Measurements from ENCODE around the gene COLGALT1. TPM values are rescaled to one million over a fixed set of nuclear protein-coding genes. Genes with fewer than 3 reads are reported as not detected.

Gene COLGALT1
- total and polyA plus RNA-seq, 4 donors = 14.4 to 32.2 (median 22.5) TPM

- TF ChIP-seq REST (IDR thresholded peaks at IDR 0.05) = no peak
- TF ChIP-seq RXRA (IDR thresholded peaks at IDR 0.05) = no peak
- no peak for TF ChIP-seq EGR1 (IDR thresholded peaks at IDR 0.05; ENCODE audit: low read depth in 2 of 2)
- TF ChIP-seq FOXA1 (IDR thresholded peaks at IDR 0.05) = no peak
These were observed 30.8 kb upstream of the COLGALT1 start (continued) for GRCh38 chr19:17524651-17525050.

GRCh38 chr19:17525141-17525540 is 30.3 kb upstream of the COLGALT1 start:
- H3K9me3 ChIP-seq (ENCODE audit: control insufficient read depth in 4 of 4, low read length in 3 of 4) = peaks cover 0 to 6% (median 3%) of the 10 kb centered on the region in 4 donors
- H3K27me3 ChIP-seq (ENCODE audit: control insufficient read depth in 4 of 4, insufficient read depth in 4 of 4, low read length in 3 of 4) = peaks cover 0 to 5% (median 0%) of the 10 kb centered on the region in 4 donors
- 77% methylated on average over 9 of the region's 9 CpGs for WGBS
- H3K4me1 ChIP-seq (ENCODE audit: control insufficient read depth in 4 of 4, insufficient read depth in 4 of 4, low read length in 3 of 4) = no peaks in the 10 kb centered on the region
- H3K27ac ChIP-seq (ENCODE audit: low read depth in 1 of 2, low read length in 2 of 2) = no peak overlapping the region
- peaks cover 0 to 2% (median 0%) of the 10 kb centered on the region in 4 donors for H3K36me3 ChIP-seq (ENCODE audit: control insufficient read depth in 4 of 4, insufficient read depth in 3 of 4, low read depth in 1 of 4, low read length in 3 of 4)
- no peak overlapping the region for H3K9ac ChIP-seq (ENCODE audit: low read depth in 1 of 2, low read length in 2 of 2)
- DNase-seq (ENCODE audit: low spot score) = no peak
- H3K4me3 ChIP-seq (ENCODE audit: low read depth in 1 of 3, low read length in 3 of 3) = no peak overlapping the region
- TF ChIP-seq FOXA2 (IDR thresholded peaks at IDR 0.05) = no peak
- TF ChIP-seq GABPA (IDR thresholded peaks at IDR 0.05 in 1 of 2, conservative IDR thresholded peaks at IDR 0.05 in 1 of 2) = no peak
- TF ChIP-seq RXRA (IDR thresholded peaks at IDR 0.05) = no peak
- TF ChIP-seq TAF1 (conservative IDR thresholded peaks at IDR 0.05) = no peak
- no peak for TF ChIP-seq HNF4A (conservative IDR thresholded peaks at IDR 0.05)
- no peak for TF ChIP-seq REST (IDR thresholded peaks at IDR 0.05)
- no peak for TF ChIP-seq HNF4G (IDR thresholded peaks at IDR 0.05)
- TF ChIP-seq YY1 (IDR thresholded peaks at IDR 0.05) = no peak

GRCh38 chr19:17526922-17527321 is 28.5 kb upstream of the COLGALT1 start:
- 64% methylated on average over 16 of the region's 16 CpGs for WGBS
- Histone ChIP-seq H3K4me3 (ENCODE audit: low read depth in 1 of 3, low read length in 3 of 3) (no peak overlapping the region), H3K4me1 (ENCODE audit: control insufficient read depth in 4 of 4, insufficient read depth in 4 of 4, low read length in 3 of 4) (no peaks in the 10 kb centered on the region), H3K9ac (ENCODE audit: low read depth in 1 of 2, low read length in 2 of 2) (no peak overlapping the region), H3K9me3 (ENCODE audit: control insufficient read depth in 4 of 4, low read length in 3 of 4) (peaks cover 0 to 6% (median 3%) of the 10 kb centered on the region in 4 donors), H3K36me3 (ENCODE audit: control insufficient read depth in 4 of 4, insufficient read depth in 3 of 4, low read depth in 1 of 4, low read length in 3 of 4) (no peaks in the 10 kb centered on the region), H3K27me3 (ENCODE audit: control insufficient read depth in 4 of 4, insufficient read depth in 4 of 4, low read length in 3 of 4) (peaks cover 0 to 5% (median 0%) of the 10 kb centered on the region in 4 donors), H3K27ac (ENCODE audit: low read depth in 1 of 2, low read length in 2 of 2) (no peak overlapping the region)
- TF ChIP-seq YY1 (IDR thresholded peaks at IDR 0.05) (no peak), RXRA (IDR thresholded peaks at IDR 0.05) (no peak), GABPA (IDR thresholded peaks at IDR 0.05 in 1 of 2, conservative IDR thresholded peaks at IDR 0.05 in 1 of 2) (no peak), TAF1 (conservative IDR thresholded peaks at IDR 0.05) (no peak)
- no peak for DNase-seq (ENCODE audit: low spot score)
